ENCODE measurements around the gene GALNT15. TPM values are rescaled to one million over a fixed set of nuclear protein-coding genes. Genes with fewer than 3 reads are reported as not detected.

GALNT15 gene
- polyA plus RNA-seq, 4 donors: 2.1 to 3.9 (median 2.4) TPM

DNA sequence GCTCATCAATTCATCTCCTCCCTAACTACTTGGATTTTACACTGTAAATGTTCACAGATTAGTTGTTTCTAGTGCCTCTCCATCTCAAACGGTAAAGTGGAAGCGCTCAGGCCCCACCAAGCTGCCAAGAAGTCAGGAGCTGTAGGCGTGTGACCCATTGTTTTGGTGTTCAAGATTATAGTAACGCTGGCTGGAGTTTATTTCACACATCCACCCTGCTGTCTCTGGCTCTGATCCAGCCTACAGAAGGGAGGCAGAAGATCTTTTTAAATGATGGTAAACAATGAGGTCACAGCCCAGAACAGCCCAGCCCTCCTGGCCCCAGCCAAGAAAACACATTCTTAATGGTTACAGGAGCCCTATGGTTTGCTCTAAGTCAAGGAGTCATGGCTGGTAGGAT, 25.7 kb upstream of the GALNT15 start:
- DNase-seq (ENCODE audit: low read depth in 4 of 4, low spot score in 2 of 4): peak in 2 of 4 donors; percentile 3 to 10

DNA sequence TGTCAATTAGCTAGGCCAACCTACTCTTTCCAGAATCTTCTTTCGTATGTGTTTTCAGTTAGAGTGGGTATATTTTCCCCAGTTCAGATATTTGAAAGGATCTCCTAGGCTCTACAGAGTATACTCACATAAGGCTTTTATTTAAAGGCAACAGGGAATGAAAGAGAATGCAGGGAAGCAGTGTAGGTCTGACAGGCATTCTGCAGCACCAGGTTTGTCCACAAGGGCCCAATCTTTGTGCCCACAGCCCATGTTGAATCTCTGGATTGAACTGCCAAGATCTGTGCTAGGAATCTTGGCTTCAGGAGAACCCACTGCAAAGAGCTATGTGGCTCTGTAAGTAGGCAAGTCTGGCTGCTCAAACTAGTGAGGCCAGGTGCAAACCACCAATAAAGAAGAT, 24.2 kb upstream of the GALNT15 start:
- DNase-seq (ENCODE audit: low read depth in 4 of 4, low spot score in 2 of 4): no peak

DNA sequence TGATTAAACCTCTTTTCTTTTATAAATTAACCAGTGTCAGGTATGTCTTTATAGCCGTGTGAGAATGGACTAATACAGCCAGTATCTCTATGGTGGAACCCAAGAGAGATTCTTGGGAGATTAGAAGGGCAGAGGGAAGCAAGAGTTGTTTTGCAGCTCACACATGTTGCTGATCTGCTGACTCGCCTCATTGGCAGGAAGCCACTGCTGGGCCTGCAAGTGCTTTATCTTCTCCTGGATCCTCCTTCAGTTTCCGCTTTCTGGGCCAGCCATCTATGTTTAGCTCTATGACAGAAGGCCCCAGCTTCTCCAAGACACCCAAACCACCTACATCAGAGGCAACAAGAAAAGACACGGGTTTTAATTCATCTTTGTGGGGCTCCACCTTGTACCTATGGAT, 23.4 kb upstream of the GALNT15 start:
- no peak for DNase-seq (ENCODE audit: low read depth in 4 of 4, low spot score in 2 of 4)

DNA sequence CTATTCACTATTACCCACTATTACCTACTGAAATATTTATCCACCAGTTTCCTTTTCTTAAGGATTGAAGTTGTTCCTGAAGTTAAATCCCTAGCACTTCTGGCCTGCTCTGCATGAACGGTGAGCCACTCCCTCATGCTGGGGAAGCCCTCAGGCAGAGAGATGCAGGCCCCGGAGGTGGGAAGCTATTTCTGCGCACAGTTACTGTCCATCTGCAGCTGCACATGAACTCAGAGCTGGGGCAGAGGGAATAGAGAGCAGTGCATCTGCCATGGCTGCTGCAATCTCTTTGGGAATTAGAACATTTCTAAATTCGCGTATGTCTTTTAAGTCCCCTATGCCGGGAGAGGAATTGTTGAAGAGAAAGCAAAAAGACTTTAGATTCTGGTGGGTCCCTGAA, 6.3 kb upstream of the GALNT15 start:
- no peak for DNase-seq (ENCODE audit: low read depth in 4 of 4, low spot score in 2 of 4)

DNA sequence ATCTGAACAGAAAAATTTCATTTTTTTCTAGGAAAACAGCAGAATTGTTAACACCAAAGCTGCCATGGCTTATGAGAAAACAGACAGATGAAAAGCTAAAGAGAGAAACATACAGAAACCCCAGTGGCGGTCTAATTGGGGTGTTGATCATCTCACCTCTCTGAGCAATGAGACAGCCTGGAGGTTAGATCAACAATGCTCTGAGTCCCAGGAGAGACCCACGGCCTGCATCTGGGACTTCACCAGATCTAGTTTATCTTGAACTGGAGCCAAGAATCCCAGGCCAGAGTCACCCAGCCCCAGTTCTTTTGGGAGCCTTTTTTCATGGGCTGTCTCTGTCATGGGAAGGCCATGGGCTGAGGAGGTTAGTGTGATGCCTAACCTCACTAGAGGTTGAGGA, 3.5 kb upstream of the GALNT15 start:
- no peak for DNase-seq (ENCODE audit: low read depth in 4 of 4, low spot score in 2 of 4)

DNA sequence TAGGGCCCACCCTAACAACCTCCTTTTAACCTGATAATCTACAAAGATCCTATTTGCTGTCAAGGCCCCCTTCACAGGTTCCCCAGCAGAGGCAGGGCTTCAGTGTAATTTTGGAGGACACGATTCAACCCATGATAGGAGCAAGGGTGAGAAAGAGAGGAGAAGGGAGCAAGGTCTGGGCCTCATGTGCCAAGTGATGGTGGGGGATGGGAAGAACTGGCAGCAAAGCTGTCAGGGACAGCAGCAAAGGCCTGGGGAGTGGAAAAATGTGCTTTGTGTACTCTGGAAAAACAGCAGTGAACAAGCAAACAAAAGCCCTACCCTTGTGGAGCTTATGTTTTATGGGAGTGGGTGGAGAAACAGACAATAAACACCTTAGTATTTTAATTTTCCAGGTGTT, 2.7 kb upstream of the GALNT15 start:
- no peak for DNase-seq (ENCODE audit: low read depth in 4 of 4, low spot score in 2 of 4)

DNA sequence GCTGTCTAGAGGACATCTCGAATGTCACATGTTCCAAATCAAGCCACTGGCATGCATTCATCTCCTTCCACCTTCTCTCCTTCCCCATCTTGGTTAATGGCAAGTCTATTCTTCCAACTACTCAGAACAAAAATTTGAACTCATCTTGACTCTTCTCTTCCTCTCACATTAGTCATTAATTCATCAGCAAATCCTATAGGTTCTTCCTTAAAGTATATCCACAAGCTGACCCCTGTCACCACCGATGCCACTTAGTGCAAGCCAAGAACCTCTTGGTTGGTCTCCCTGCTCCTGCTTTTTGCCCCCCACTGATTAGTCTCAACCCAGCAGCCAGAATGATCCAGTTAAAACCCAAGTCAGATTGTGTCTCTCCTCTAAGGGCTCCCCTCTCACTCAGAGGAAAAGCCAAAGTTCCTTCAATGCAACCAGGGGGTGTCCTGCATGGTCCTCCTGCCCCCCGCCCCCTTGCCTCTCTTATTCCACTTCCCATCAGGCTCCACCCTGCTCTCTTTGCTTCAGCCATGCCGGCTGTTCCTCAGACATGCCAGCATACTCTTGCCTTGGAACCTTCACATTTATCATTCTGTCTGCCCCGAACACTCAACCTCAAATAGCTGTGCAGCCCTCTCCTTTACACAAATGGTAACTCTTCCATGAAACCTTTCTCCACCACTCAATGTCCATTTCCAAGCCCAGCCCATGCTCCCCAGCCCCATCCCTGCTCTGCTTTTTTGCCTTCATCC, 1.0 kb upstream of the GALNT15 start:
- DNase-seq (ENCODE audit: low read depth in 4 of 4, low spot score in 2 of 4): no peak

DNA sequence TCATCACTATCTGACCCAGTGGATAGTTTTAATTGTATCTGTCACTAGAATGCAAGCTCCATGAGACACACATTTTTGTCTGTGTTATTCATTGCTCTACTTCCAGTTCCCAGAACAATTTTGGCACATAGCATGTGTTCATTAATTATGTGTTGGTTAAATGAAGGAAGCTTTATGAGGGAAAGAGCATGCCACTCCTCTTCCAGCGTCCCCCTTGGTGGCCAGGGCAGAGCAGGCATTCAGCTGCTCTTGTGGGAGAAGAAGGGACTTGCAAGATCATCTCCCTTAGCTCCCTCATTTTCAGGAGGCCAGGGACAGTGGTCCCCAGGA, 489 bp upstream of the GALNT15 start:
- DNase-seq (ENCODE audit: low read depth in 4 of 4, low spot score in 2 of 4): no peak

DNA sequence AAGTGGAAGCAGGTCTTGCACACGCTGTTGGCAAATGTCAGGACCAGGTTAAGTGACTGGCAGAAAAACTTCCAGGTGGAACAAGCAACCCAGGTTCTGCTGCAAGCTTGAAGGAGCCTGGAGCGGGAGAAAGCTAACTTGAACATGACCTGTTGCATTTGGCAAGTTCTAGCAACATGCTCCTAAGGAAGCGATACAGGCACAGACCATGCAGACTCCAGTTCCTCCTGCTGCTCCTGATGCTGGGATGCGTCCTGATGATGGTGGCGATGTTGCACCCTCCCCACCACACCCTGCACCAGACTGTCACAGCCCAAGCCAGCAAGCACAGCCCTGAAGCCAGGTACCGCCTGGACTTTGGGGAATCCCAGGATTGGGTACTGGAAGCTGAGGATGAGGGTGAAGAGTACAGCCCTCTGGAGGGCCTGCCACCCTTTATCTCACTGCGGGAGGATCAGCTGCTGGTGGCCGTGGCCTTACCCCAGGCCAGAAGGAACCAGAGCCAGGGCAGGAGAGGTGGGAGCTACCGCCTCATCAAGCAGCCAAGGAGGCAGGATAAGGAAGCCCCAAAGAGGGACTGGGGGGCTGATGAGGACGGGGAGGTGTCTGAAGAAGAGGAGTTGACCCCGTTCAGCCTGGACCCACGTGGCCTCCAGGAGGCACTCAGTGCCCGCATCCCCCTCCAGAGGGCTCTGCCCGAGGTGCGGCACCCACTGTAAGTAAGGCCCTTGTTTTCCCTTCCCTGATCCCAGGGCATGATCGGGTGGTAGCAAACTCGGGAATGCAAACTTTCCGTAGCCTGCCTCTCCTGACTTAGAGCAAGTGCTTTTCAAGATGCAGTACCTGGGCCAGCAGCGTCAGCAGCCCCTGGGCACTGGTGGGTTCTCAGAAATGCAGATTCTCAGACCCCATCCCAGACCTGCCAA, 759 bp downstream of the GALNT15 start:
- no peak for DNase-seq (ENCODE audit: low read depth in 4 of 4, low spot score in 2 of 4)

DNA sequence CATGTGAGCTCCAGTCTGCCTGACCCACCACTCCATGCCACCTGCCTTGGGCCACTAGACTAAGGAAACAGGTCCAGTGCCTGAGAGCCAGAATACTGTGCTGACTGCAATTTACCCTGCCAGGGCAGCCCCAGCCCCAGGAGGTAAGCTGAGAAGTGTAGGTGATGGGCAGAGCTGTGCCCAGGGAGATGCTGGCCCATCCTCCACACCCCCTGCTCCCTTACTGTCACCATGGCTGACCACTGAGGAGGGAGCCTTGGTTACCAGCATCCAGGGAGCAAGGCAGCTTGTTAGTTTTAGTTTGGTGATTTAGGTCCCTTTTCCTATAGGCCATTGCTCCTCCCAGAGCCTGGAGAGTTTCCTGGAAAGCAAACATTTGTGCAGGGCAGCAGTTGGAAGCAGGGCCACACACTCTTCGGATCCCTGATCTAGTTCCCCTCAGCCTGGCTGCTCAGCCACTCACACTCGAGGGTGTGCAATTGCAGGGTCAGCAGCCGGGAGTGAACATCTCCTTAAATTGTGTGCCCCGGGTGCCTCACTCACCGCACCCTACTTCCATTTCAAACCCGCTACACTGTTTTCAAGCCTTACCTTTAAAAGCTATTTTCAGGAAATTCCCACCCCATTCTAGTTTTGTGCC, 2.0 kb downstream of the GALNT15 start:
- DNase-seq (ENCODE audit: low read depth in 4 of 4, low spot score in 2 of 4): no peak

DNA sequence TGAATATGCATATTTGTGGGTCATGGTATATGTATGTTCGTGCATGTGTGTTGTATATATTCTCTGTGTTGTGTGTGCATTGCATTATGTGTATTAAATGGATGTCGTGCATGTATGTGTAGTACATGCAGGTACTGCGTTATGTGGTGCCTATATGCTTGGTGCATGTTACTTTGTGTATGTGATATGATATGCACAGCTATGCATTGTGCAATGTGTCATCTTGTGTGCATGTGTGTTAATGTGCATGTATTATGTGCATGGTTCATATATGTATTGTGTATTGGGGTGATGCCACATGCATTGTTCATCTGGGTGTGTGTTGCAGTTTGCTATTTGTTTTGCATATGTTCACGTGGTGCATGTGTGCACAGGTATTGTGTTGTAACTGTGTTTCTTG, 2.9 kb downstream of the GALNT15 start:
- DNase-seq (ENCODE audit: low read depth in 4 of 4, low spot score in 2 of 4): no peak

DNA sequence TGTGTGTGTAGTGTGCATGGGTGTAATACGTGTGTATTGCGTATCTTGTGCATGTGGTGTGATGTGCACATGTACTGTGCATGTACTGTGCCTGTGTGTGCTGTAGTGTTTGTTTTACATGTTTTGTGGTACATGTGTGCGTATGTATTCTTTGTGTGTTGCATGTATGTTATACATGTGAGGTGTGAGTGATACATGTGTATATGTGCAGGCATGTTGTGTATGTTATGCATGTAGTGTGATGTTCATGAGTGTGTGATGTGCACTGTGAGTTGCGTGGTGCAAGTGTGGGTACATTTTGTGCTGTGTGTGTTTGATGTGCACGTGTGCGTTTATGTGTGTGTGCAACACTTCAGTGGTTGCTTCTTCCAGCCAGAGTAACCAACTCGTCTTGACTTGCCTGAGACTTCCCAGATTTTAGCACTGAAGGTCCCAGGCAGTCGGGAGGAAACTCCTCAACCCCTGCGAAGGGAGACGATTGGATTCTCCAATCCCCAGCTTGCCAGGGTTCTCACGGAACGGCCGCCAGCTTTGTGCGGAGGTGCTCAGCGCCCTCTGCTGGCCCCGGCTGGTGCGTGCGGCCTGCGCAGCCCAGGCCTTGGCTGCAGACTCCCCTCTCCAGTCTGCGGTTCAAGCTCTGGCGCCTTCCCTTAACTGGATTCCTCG, 3.6 kb downstream of the GALNT15 start:
- DNase-seq (ENCODE audit: low read depth in 4 of 4, low spot score in 2 of 4): peak; percentile 28 to 64 (median 52)

DNA sequence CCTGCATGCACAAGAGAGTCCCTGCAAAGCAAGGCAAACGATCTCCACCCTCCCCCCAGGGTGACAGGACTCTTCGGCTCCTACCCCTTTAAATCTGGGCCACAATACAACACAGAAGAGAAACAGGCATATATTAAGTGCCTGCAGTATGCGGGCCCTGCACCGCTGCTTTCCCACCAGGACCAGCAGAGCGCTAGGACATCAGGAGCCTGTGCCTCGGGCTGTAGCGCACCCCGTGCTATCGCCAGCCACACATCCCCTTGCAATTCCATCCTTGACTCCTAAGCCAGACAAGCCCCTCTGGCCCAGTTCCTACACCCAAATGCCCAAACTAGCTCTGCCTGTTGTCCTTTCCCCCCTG, 4.1 kb downstream of the GALNT15 start:
- no peak for DNase-seq (ENCODE audit: low read depth in 4 of 4, low spot score in 2 of 4)

DNA sequence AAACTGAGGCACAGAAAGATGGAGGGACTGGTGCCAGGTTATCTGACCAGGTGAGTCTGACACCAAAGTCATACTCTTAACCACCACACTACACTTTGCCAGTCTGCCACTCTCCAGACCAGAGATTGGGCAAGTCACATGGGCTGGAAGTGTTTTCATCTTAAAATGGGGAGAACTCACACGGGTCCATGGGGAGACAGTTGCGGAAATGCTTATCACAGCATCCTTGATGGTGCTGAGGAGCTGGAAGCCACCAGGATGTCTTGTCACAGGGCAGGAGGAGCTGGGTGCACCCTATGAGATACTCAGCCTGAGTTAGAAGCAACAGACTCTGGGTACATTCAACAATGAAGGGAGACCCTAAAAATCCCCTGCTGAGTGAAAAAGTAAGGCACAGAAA, 4.8 kb downstream of the GALNT15 start:
- no peak for DNase-seq (ENCODE audit: low read depth in 4 of 4, low spot score in 2 of 4)

DNA sequence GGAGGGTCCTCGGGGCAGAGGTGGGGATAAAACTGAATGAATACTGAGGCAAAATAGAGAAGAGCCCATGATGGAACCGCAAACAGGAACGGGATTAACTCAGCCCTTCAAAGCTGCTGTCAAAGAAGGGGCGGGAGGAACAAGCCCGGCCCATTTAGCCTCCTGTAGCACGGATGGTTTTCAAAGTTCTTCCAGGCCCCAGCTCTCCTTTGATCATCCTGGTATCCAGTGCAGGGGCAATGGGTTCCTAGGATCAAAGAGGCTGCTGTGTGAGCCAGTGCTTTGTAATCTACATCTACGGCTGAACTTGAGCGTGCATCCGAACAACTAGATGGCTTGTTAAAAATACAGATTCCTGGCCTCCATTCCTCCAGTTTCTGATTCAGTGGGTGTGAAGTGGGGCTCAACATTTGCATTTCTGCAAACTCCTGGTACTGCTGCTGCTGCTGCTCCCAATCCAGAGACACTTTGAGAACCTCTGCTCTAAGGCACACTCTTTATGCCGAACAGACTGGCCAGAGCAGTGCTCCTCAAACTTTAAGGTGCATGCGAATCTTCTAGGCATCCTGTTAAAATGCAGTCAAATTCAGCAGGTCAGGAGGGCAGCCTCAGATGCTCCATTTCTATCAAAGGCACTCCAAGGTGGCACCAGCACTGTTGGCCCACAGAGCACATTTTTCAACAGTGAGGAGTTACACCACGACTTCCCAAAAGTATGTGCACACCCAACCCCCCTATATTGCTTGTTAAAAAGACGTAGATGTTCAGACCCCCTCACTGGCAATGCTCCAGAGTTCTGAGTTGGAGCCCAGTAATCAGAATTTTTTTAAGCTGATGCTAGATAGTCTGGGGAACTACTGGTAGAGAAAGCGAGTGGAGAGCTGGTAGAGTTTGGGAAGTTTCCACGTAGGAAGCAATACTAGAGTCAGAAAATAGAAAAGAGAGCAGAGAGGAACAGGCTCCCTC, 5.6 kb downstream of the GALNT15 start:
- no peak for DNase-seq (ENCODE audit: low read depth in 4 of 4, low spot score in 2 of 4)

DNA sequence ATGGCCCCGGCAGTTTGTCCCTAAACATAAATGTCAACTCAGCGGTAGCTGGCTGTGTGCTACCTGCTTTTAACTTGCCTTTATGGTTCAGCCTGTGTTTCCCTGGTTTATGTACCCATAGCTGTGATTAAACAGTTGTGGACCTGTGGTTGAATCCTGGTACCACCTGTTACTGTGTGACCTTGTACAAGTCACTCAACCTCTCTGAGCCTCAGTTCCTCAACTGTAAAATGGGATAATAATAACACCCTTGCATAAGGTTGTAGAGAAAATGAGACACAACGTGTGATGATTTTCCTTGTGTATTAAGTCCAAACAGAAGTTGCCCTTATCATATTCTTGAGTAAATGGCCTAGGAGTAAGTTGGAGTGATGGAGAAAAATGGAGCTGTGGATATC, 6.3 kb downstream of the GALNT15 start:
- no peak for DNase-seq (ENCODE audit: low read depth in 4 of 4, low spot score in 2 of 4)

DNA sequence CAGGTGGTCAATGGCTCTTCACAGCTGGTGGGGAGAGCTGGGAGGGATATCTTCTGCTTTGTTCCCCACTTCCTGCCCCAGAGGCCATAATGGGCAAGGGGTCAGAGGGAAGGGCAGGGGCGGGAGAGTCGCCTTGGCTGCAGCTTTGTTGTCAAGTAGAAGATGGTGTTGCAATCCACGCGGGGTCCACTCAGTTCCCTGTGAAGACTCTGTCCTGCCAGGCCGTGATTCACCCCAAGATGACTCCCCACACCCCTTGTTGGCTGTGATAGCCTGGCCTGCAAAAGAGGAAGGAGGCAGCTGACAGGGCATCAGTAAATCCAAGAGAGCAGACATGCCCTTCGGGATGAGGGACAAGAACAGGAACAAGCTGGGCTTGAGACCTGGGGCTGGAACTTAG, 6.9 kb downstream of the GALNT15 start:
- no peak for DNase-seq (ENCODE audit: low read depth in 4 of 4, low spot score in 2 of 4)

DNA sequence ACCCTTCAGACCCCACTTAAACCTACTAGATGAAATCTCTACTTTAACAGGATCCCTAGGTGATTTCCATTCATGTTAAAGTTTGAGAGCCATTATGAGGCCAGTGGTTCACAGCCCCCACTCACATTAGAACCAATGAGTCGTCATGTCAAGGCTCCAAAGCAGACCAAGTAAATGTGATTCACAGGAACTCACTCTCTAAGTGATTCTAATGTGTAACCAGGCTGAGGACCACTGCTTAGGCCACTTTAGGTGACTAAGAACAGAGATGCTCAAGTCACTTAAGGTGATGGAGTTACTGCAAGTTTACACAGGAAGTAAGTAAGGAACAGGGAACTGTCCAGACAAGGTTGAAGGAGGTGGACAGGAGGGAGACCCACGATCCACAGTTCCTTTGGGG, 7.7 kb downstream of the GALNT15 start:
- no peak for DNase-seq (ENCODE audit: low read depth in 4 of 4, low spot score in 2 of 4)

DNA sequence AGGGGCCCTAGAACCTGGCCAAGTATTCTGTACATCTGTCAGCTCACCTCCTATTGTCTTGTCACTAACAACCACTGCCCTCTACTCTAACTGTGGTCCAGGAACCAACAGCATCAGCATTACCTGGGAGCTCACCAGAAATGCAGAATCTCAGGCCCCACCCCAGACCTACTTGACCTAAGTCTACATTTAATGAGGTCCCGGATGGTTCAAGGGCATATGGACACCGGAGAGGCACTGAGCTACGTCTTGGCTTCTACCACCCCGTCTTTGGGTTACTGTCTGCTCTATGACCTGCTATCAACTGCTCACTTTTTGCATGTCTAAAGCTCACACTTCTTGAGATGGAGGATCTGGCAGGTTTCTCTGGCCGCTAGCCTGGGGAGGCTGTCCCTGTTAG, 8.1 kb downstream of the GALNT15 start:
- DNase-seq (ENCODE audit: low read depth in 4 of 4, low spot score in 2 of 4): no peak

DNA sequence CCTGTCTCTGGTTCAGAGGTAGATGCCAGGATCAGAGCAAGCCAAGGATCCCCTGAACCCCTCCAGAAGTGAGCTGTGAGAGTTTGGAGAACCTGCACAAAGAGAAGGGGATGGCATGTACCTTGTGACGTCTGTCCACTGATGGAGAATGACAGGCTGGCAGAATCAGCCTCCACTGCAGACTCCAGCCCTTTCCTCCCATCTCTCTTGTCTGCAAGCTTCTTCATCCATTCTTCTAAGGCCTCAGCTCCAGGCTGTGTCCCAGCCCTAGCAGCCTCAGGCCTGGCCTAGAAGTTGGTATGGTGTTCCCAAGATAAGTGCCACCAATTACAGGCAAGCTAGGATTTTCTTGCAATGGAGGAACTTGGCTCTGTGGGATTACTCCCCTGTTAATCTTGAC, 8.6 kb downstream of the GALNT15 start:
- no peak for DNase-seq (ENCODE audit: low read depth in 4 of 4, low spot score in 2 of 4)

Measured in left renal cortex interstitium (tissue), 4 donors.